ACC112 (cell line): ENCODE results near the gene ILKAP.

Experiments used
- H2AFZ ChIP-seq: fragments of 200-600 bp; sonication (generic); one replicate; pipeline ENCODE4 v1.6.0; 2017; ENCODE audit warnings: antibody characterized with exemption, low read length; ENCODE audit not compliant: unreplicated experiment
- H3K27ac ChIP-seq: fragments of 200-600 bp; sonication (generic); 2 replicates; pipeline ENCODE4 v1.5.1; 2014; ENCODE audit warnings: low read depth, mild to moderate bottlenecking, antibody characterized with exemption, low read length, moderate library complexity
- H3K27me3 ChIP-seq: fragments of 200-600 bp; sonication (generic); 2 replicates; pipeline ENCODE4 v1.6.1; 2014; ENCODE audit warnings: mild to moderate bottlenecking, antibody characterized with exemption, low read length, moderate library complexity, mixed read lengths; ENCODE audit not compliant: insufficient read depth
- H3K36me3 ChIP-seq: fragments of 200-600 bp; sonication (generic); 2 replicates; pipeline ENCODE4 v1.6.1; 2016; ENCODE audit warnings: mild to moderate bottlenecking, antibody characterized with exemption, low read length, moderate library complexity, mixed read lengths; ENCODE audit not compliant: insufficient read depth
- H3K4me1 ChIP-seq: fragments of 200-600 bp; sonication (generic); one replicate; pipeline ENCODE4 v1.6.1; 2016; ENCODE audit warnings: low read length, mixed read lengths; ENCODE audit not compliant: insufficient read depth, unreplicated experiment, control insufficient read depth
- H3K4me3 ChIP-seq: fragments of 200-600 bp; sonication (generic); 2 replicates; pipeline ENCODE4 v1.5.1; 2014; ENCODE audit warnings: mild to moderate bottlenecking, low read depth, low read length
- H3K79me2 ChIP-seq: fragments of 200-600 bp; sonication (generic); one replicate; pipeline ENCODE4 v1.6.0; 2016; ENCODE audit warnings: low read length; ENCODE audit not compliant: control insufficient read depth, unreplicated experiment, insufficient read depth

Gene ILKAP

DNA sequence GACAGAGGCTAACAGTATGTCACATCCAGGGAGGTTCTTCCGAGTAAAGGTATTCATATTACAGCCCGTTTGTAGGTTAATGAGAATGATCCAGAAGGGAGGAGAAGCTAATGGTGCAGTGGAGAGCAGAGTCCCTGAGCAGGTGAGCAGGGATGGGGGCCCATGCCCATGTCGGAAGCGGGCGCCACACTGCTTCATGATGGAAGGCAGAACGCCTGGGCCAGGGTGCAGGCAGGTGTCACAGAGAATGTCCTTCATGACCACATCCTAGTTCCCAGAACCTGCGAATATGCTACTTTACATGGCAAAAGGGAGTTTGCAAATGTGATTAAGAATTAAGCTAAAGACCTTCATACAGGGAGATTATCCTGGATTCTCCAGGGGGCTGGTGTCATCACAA, 32.4 kb upstream of the ILKAP start:
- Histone ChIP-seq H3K36me3 (no peaks in the 10 kb centered on the region), H2AFZ (no peak overlapping the region), H3K4me3 (no peak overlapping the region), H3K27me3 (peaks cover 68% of the 10 kb centered on the region), H3K27ac (no peak overlapping the region), H3K79me2 (no peaks in the 10 kb centered on the region), H3K4me1 (no peaks in the 10 kb centered on the region)

DNA sequence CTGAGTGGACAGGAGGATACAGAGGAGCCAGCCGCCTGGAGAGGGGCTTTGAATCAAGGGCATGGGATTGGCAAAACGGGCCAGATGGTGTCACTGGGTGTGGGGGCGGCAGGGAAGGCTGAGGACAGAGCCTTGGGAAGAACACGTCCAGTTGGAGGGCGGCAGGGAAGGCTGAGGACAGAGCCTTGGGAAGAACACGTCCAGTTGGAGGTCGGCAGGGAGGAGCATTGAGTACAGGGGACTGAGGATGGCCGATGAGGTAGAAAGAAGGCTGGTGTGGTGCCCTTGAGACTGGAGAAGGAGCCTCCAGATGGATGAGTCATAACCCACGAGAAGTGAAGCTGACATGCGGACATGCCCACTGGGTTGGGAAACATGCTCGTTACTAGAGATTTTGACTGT, 31.8 kb upstream of the ILKAP start:
- H3K27ac ChIP-seq = no peak overlapping the region
- no peaks in the 10 kb centered on the region for H3K4me1 ChIP-seq
- H3K79me2 ChIP-seq = no peaks in the 10 kb centered on the region
- no peak overlapping the region for H2AFZ ChIP-seq
- no peak overlapping the region for H3K4me3 ChIP-seq
- no peaks in the 10 kb centered on the region for H3K36me3 ChIP-seq
- H3K27me3 ChIP-seq = peaks cover 68% of the 10 kb centered on the region

DNA sequence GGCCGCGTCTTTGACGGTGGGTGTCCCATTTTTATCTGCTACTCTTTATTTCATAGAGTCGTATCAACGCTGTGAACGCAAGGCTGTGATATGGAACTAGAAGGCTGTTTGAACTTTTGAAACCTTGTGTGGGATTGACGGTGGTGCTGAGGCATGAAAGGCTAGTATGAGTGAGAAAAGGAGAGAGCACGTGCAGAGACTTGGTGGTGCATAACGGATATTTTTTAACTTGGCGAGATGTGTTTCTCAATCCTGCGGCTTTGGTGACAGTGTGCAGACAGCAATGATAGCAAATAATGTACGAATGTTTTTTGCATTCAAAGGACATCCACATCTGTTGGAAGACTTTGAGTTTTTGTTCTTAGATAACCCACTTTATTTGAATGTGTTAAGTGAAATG, 30.1 kb upstream of the ILKAP start:
- no peak overlapping the region for H3K27ac ChIP-seq
- H3K36me3 ChIP-seq = no peaks in the 10 kb centered on the region
- H3K27me3 ChIP-seq = peaks cover 70% of the 10 kb centered on the region
- H3K79me2 ChIP-seq = no peaks in the 10 kb centered on the region
- no peak overlapping the region for H3K4me3 ChIP-seq
- H3K4me1 ChIP-seq = no peaks in the 10 kb centered on the region
- no peak overlapping the region for H2AFZ ChIP-seq

DNA sequence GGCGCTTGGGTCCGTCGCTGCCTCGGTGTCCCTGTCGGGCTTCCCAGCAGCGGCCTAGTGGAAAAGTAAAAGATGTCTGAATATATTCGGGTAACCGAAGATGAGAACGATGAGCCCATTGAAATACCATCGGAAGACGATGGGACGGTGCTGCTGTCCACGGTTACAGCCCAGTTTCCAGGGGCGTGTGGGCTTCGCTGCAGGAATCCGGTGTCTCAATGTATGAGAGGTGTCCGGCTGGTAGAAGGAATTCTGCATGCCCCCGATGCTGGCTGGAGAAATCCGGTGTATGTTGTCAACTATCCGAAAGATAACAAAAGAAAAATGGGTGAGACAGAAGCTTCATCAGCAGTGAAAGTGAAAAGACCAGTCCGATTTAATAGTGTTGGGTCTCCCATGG, 28.3 kb upstream of the ILKAP start:
- Histone ChIP-seq H3K27me3 (peaks cover 60% of the 10 kb centered on the region), H3K79me2 (no peaks in the 10 kb centered on the region), H2AFZ (no peak overlapping the region), H3K4me1 (no peaks in the 10 kb centered on the region), H3K27ac (no peak overlapping the region), H3K36me3 (no peaks in the 10 kb centered on the region), H3K4me3 (peak overlapping the region; percentile 64; the same call in 1 of the 2 replicates)

DNA sequence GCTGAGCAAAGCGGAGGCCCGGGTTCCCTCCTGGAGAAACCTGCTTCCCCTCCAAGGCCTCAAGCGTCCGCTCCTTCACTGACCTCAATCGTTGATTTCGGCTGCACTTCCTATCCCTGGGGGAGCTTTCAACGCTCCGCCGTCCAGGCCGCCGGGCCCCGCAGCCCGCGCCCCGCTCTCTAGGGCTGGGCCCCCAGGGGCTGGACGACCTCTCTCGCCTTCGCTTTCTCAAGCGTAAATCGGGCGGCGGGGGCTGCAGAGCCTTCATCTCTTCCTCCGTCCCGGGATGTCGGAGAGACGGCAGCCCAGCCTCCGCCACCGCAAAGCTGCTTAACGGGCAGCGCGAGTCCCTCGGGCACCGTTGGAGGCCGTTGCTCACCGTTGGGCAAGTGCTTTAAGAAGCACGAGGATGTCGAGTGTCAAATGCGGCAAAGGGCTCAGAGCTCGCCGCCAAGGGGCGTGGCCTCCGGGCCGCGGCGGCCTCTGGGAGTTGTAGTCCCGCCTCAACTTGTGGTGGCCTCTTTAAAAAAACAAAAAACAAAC, 27.8 kb upstream of the ILKAP start:
- H3K27me3 ChIP-seq = peaks cover 55% of the 10 kb centered on the region

DNA sequence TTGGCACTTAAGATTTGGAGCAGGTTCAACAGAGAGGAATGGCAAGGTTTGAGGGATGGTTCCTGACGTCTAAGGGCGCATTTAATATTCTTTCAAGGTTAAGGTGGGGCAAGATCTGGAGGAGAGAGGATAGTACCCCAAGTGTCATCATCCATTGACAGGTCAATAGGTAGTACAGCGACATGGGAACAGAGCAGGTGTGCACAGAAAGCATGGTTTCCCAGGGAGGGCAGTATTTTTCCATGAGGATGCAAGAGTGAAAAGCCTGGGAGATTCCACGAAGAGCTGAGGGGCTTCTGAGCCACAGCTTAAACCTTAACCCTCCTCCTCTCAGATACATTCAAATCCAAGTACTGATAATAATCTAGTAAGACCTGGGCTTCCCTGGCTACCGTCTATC, 27.2 kb upstream of the ILKAP start:
- H2AFZ ChIP-seq = no peak overlapping the region
- no peaks in the 10 kb centered on the region for H3K79me2 ChIP-seq
- peaks cover 49% of the 10 kb centered on the region for H3K27me3 ChIP-seq
- no peak overlapping the region for H3K4me3 ChIP-seq
- H3K36me3 ChIP-seq = no peaks in the 10 kb centered on the region
- H3K4me1 ChIP-seq = no peaks in the 10 kb centered on the region
- H3K27ac ChIP-seq = no peak overlapping the region

More for the DNA sequence above, 27.8 kb upstream of the ILKAP start:
- no peak overlapping the region for H2AFZ ChIP-seq
- peak overlapping the region; percentile 64 for H3K4me3 ChIP-seq
- no peaks in the 10 kb centered on the region for H3K79me2 ChIP-seq
- no peaks in the 10 kb centered on the region for H3K36me3 ChIP-seq
- no peaks in the 10 kb centered on the region for H3K4me1 ChIP-seq
- H3K27ac ChIP-seq = no peak overlapping the region

DNA sequence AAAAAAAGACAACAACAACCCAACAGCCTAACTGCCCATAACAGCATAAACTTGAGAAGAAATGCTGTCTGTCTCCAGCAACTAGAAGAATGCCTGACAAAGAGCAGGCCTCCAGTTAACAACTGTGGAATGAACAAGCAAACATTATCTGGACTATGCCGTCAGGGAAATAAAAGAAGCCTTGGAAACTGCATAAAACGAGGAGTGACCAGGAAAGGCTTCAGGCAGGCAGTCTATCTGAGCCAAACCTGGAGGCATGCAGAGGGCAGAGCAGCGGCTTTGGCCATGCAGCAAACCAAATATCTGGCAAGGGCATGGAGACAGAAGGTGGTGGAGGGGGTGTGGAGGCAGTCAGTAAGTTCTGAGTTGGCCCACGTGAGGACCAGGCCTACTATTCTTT, 25.2 kb upstream of the ILKAP start:
- Histone ChIP-seq H3K27ac (no peak overlapping the region), H3K36me3 (no peaks in the 10 kb centered on the region), H2AFZ (no peak overlapping the region), H3K4me3 (no peak overlapping the region), H3K27me3 (peaks cover 47% of the 10 kb centered on the region), H3K79me2 (no peaks in the 10 kb centered on the region), H3K4me1 (no peaks in the 10 kb centered on the region)

DNA sequence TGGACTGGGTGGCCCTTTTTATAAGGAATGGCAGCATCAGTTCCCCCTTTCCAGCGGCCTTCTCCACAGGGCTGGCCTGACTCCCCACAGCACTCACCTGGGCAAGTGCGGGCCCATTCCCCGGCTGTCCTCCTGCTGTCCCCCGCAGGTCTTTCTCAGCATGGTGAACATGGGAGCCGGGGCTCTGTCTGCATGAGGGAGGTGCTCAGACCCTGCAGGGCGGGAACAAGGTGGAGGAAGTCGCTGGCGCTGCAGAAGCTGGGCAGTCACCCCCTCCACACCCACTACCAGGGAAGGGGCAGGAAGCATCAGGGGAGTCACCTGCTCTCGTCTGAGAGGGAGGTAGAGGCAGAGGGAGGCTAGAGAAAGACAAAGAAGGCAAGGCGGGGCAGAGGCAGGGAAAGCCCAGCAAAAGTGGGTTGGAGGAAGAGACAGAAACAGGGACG, 24.1 kb upstream of the ILKAP start:
- Histone ChIP-seq H3K4me3 (no peak overlapping the region), H3K27me3 (peaks cover 45% of the 10 kb centered on the region), H3K4me1 (no peaks in the 10 kb centered on the region), H3K36me3 (no peaks in the 10 kb centered on the region), H3K27ac (no peak overlapping the region), H3K79me2 (no peaks in the 10 kb centered on the region), H2AFZ (no peak overlapping the region)

DNA sequence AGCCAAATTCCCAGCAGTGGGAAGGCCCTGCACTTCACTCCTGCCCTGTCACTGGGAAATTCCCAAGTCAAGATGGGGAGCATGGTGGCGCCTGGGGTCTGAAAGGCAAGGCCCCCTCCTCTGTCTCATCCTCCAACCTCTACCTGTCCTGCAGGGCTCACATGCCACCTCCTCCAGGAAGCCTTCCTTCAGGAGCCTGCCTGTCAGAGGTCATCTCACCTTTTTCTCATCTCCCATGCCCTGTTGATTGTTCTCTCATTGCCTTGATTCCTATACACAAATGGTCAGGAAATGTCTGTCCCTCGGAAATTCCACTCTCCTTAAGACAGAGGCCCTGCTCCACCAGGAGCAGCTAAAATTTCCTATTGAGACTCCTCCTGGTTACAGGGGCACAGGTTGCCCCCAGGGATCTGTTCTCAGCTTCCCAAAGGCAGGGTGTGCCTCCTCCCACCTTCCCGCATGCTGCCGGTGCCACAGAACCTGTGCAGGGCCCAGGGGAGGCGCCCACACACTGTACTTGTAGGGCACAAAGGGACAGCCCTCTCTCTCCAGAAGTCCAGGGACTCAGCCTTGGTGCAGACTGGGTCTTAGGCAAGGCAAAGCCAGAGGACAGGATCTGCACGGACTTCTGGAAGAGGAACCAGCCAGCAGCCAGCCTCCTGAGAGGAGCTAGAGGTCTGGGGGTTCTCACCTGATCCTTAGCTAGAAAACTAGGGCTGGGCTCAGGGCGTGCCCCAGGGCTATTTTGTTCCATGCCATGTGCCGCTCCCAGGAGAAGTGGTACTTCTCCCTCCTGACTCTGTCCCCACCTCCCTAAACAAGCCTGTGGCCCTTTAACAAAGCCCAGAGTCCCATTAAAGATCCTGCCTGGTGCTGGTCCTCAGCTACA, 23.4 kb upstream of the ILKAP start:
- Histone ChIP-seq H3K27me3 (peaks cover 38% of the 10 kb centered on the region), H3K4me1 (no peaks in the 10 kb centered on the region), H3K4me3 (no peak overlapping the region), H3K79me2 (no peaks in the 10 kb centered on the region), H2AFZ (no peak overlapping the region), H3K36me3 (no peaks in the 10 kb centered on the region), H3K27ac (no peak overlapping the region)

DNA sequence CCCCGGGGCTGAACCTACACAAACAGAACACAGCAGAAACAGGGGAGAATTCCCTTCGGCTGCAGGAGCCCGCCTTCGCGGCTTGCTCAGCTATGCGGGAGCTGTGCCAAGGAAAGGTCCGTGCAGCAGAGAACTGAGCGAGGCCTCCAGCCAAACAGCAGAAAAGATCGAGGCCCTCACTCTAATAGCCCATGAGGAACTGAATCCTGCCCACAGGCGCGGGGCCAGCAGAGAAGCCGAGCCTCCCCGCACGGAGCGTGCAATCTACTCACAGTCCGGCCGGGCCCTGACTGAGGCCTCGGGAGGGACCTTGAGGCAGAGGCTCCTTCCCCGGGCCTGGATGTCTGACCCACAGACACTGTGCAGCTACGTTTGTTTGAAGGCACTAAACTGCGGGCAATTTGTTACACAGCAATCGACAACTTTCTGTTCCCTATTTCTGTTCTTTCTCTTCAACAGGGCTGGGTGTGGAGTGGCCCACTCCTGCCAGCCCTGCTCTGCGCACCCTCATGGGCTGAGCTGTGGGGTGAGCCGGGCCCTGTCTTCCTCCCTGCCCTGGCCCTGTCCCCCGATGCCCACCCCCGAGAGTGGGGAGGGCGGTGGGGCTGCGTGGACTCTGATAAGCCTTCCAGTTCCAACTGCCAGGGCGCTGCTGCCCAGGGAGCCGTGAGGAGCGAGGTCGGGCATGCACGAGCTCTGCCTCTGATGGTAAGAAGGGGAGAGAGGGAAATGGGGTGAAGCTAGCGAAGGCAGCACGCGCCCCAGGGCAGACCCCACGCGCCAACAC, 22.6 kb upstream of the ILKAP start:
- Histone ChIP-seq H3K4me1 (no peaks in the 10 kb centered on the region), H3K79me2 (no peaks in the 10 kb centered on the region), H3K36me3 (no peaks in the 10 kb centered on the region), H3K27ac (no peak overlapping the region), H3K27me3 (peaks cover 31% of the 10 kb centered on the region), H3K4me3 (no peak overlapping the region), H2AFZ (no peak overlapping the region)
